ENCODE measurements around the gene FAM177B. TPM values are rescaled to one million over a fixed set of nuclear protein-coding genes. Genes with fewer than 3 reads are reported as not detected.
"Not testable (repeated sequence)": the region's sequence is repeated elsewhere in the genome, so short reads cannot be mapped to it uniquely, and the experiment has no call there.

FAM177B gene
- total RNA-seq, 2 donors from 2014 or later, result 0.50 TPM; not detected in 1

- Mint-ChIP-seq H3K4me3 (peak overlapping the region; percentile 100), H3K4me1 (peaks cover 37% of the 10 kb centered on the region), H3K36me3 (ENCODE audit: low read depth) (peaks cover 5% of the 10 kb centered on the region), H3K27me3 (no peaks in the 10 kb centered on the region), H3K27ac (peak overlapping the region; percentile 100)
- DNase-seq, result peak; percentile 79 to 88 (median 85)
- H3K9me3 ChIP-seq (ENCODE audit: control insufficient read depth, low read length, poor library complexity, severe bottlenecking), result no peaks in the 10 kb centered on the region
- ATAC-seq, result peak; percentile 74
Observed at GRCh38 chr1:222713091-222713961, 23.7 kb upstream of the FAM177B start.

GRCh38 chr1:222716393-222716792 is 20.6 kb upstream of the FAM177B start:
- no peak overlapping the region for H3K4me3 Mint-ChIP-seq
- DNase-seq (no peak), ATAC-seq (no peak)
- H3K27ac Mint-ChIP-seq, result peak overlapping the region; percentile 47
- H3K27me3 Mint-ChIP-seq, result no peaks in the 10 kb centered on the region
- peaks cover 8% of the 10 kb centered on the region for H3K36me3 Mint-ChIP-seq (ENCODE audit: low read depth)
- no peaks in the 10 kb centered on the region for H3K9me3 ChIP-seq (ENCODE audit: control insufficient read depth, low read length, poor library complexity, severe bottlenecking)
- peaks cover 28% of the 10 kb centered on the region for H3K4me1 Mint-ChIP-seq

- H3K9me3 ChIP-seq (ENCODE audit: control insufficient read depth, low read length, poor library complexity, severe bottlenecking), result no peaks in the 10 kb centered on the region
- Mint-ChIP-seq H3K27me3 (no peaks in the 10 kb centered on the region), H3K4me3 (no peak overlapping the region), H3K36me3 (ENCODE audit: low read depth) (peaks cover 9% of the 10 kb centered on the region), H3K27ac (peak overlapping the region; percentile 32), H3K4me1 (peaks cover 7% of the 10 kb centered on the region)
- ATAC-seq (no peak), DNase-seq (no peak)
Observed at GRCh38 chr1:222728746-222729145, 8.3 kb upstream of the FAM177B start.

GRCh38 chr1:222730866-222731265 is 6.1 kb upstream of the FAM177B start:
- no peak overlapping the region for H3K4me3 Mint-ChIP-seq
- DNase-seq (no peak), ATAC-seq (no peak)
- H3K9me3 ChIP-seq (ENCODE audit: control insufficient read depth, low read length, poor library complexity, severe bottlenecking), result no peaks in the 10 kb centered on the region
- H3K36me3 Mint-ChIP-seq (ENCODE audit: low read depth), result peaks cover 7% of the 10 kb centered on the region
- H3K27me3 Mint-ChIP-seq, result no peaks in the 10 kb centered on the region
- no peak overlapping the region for H3K27ac Mint-ChIP-seq
- peaks cover 7% of the 10 kb centered on the region for H3K4me1 Mint-ChIP-seq

DNA sequence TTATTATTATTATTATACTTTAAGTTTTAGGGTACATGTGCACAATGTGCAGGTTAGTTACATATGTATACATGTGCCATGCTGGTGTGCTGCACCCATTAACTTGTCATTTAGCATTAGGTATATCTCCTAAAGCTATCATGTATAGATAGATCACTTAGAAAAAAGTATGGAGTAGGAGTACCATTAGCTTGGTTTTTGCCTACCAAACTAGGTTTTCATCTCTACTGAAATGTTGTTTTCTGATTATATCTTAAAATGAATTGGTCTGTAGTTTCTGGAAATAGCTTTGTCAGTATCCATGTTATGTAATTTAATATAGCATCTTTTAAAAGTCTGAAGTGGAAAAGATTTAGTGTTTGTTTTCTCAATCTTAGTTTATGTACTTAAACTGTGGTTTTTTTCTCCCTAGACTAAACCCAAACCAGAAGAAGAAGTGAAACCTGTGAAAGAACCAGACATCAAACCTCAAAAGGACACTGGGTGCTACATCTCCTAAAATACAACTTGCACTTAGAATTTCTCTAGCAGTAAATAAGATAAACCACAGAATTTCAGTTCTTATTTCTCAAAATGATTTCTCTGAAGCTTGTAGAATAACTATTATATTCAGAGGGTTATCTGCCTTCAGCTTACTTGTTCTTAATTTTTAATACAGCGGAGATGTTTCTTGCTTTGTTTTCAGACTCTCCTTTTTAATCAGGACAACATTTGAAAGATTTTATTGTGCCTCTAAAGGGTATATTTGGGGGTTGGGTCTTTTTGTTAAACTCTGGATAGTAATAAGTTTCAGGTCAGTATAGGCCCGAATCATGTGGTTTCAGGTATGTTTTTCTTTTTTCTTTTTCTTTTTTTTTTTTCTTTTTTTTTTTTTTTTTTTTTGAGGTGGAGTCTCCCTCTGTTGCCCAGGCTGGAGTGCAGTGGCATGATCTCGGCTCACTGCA is 4.5 kb upstream of the FAM177B start:
- no peak overlapping the region for H3K4me3 Mint-ChIP-seq
- peaks cover 7% of the 10 kb centered on the region for H3K4me1 Mint-ChIP-seq
- H3K27me3 Mint-ChIP-seq, result no peaks in the 10 kb centered on the region
- peaks cover 5% of the 10 kb centered on the region for H3K36me3 Mint-ChIP-seq (ENCODE audit: low read depth)
- no peaks in the 10 kb centered on the region for H3K9me3 ChIP-seq (ENCODE audit: control insufficient read depth, low read length, poor library complexity, severe bottlenecking)
- ATAC-seq (peak; percentile 39), DNase-seq (no peak)
- no peak overlapping the region for H3K27ac Mint-ChIP-seq

DNA sequence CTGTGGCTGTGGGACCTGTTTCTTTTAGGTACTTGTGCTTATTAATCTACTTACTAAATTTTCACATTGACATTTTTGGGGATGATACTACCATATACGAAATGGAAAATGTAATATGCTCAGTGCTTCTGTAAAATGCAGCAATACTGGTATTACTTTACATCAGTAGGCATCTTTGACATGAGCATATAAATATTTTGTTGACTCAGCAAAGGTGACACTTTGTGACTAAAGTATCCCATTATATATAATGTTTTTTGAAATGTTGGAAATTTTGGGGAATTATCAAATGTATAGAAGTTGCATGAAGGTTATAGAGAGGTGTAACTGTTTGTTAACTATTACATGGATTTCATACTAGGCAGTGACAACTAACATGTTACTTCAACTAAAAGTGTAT is 2.3 kb upstream of the FAM177B start:
- no peak for DNase-seq
- peaks cover 4% of the 10 kb centered on the region for H3K36me3 Mint-ChIP-seq (ENCODE audit: low read depth)
- H3K4me3 Mint-ChIP-seq, result peak overlapping the region; percentile 15
- H3K9me3 ChIP-seq (ENCODE audit: control insufficient read depth, low read length, poor library complexity, severe bottlenecking), result no peaks in the 10 kb centered on the region
- H3K27me3 Mint-ChIP-seq, result no peaks in the 10 kb centered on the region
- peaks cover 4% of the 10 kb centered on the region for H3K4me1 Mint-ChIP-seq
- no peak for ATAC-seq
- no peak overlapping the region for H3K27ac Mint-ChIP-seq

DNA sequence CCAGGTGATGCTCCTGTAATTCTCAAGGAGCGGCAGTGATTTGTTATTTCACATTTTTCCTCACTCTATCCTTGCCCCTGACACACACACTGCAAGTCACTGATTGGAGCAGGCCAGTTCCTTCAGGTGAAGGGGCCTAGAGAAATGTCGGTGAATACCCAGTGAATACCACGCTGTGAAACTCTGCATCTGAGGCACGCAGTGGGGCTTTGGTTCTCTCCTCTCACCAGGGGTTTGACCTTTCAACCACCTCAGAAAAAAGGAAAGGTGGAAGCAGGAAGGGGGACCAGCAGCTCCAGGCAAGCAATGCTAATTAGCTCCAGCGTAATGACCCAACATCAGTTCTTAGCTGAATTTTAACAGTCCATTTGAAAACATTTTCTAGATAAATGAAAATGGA is 532 bp upstream of the FAM177B start:
- H3K27me3 Mint-ChIP-seq, result no peaks in the 10 kb centered on the region
- DNase-seq (no peak), ATAC-seq (no peak)
- H3K4me1 Mint-ChIP-seq, result peaks cover 3% of the 10 kb centered on the region
- no peaks in the 10 kb centered on the region for H3K9me3 ChIP-seq (ENCODE audit: control insufficient read depth, low read length, poor library complexity, severe bottlenecking)
- no peak overlapping the region for H3K27ac Mint-ChIP-seq
- no peaks in the 10 kb centered on the region for H3K36me3 Mint-ChIP-seq (ENCODE audit: low read depth)
- no peak overlapping the region for H3K4me3 Mint-ChIP-seq

GRCh38 chr1:222739465-222739864 is 2.5 kb downstream of the FAM177B start:
- Mint-ChIP-seq H3K27me3 (no peaks in the 10 kb centered on the region), H3K36me3 (ENCODE audit: low read depth) (no peaks in the 10 kb centered on the region), H3K4me1 (peaks cover 3% of the 10 kb centered on the region), H3K27ac (no peak overlapping the region), H3K4me3 (no peak overlapping the region)
- H3K9me3 ChIP-seq (ENCODE audit: control insufficient read depth, low read length, poor library complexity, severe bottlenecking), result no peaks in the 10 kb centered on the region
- ATAC-seq (no peak), DNase-seq (no peak)

DNA sequence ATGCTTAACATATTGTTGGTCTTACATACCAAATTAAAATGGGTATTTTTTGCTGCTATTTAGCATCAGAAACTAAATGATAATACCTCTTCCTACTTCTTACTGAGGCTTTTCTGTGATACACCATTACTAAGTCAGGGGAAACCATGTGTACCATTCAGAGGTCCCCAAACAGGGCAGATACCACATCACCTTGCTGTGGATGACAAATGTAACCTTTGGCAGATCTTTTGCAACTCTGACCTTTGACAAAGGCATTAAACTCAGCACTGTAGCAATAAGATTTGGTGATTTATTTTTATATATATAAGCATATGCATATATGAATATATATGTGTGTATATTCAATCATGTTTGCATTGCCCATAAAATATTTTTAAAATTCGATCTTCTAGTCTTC is 2.9 kb downstream of the FAM177B start:
- Mint-ChIP-seq H3K4me3 (no peak overlapping the region), H3K4me1 (peaks cover 3% of the 10 kb centered on the region), H3K27ac (peak overlapping the region; percentile 11), H3K27me3 (no peaks in the 10 kb centered on the region), H3K36me3 (ENCODE audit: low read depth) (no peaks in the 10 kb centered on the region)
- ATAC-seq (no peak), DNase-seq (no peak)
- H3K9me3 ChIP-seq (ENCODE audit: control insufficient read depth, low read length, poor library complexity, severe bottlenecking), result no peaks in the 10 kb centered on the region

DNA sequence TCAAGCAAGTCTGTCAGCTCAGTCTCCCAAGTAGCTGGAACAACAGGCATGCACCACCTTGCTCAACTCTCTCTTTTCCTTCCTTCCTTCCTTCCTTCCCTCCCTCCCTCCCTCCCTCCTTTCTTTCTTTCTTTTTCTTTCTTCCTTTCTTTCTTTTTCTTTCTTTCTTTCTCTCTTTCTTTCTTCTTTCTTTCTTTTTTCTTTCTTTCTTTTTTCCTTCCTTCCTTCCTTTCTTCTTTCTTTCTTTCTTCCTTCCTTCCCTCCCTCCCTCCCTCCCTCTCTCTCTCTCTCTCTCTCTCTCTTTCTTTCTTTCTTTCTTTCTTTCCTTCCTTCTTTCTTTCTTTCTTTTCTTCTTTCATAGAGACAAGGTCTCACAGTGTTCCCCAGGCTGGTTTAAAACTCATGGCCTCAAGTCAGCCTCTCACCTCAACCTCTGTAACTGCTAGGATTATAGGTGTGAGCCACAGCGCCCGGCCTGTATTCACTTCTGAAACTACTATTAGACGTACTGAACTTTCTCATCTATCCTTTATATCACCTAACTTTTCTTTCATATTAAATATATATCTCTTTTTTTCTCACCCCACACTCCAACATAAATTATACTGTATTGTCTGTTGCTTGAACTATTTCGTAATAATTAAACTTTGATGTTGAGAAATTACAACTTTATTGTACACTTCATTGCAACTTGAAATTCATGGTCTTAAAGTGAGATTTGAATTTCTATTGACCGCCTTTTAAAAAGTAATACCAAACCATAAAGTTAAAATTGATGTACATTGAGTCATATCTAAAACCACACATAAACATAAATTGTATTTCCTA is 4.8 kb downstream of the FAM177B start:
- H3K9me3 ChIP-seq (ENCODE audit: control insufficient read depth, low read length, poor library complexity, severe bottlenecking); H3K36me3 Mint-ChIP-seq (ENCODE audit: low read depth); H3K4me1 Mint-ChIP-seq; DNase-seq; H3K27ac Mint-ChIP-seq; ATAC-seq; H3K27me3 Mint-ChIP-seq: not testable (repeated sequence)
- peak overlapping the region; percentile 41 for H3K4me3 Mint-ChIP-seq

- DNase-seq (no peak), ATAC-seq (no peak)
- Mint-ChIP-seq H3K27ac (no peak overlapping the region), H3K27me3 (peaks cover 41% of the 10 kb centered on the region), H3K4me3 (no peak overlapping the region), H3K4me1 (no peaks in the 10 kb centered on the region), H3K36me3 (ENCODE audit: low read depth) (peaks cover 5% of the 10 kb centered on the region)
- no peaks in the 10 kb centered on the region for H3K9me3 ChIP-seq (ENCODE audit: control insufficient read depth, low read length, poor library complexity, severe bottlenecking)
Observed at GRCh38 chr1:222749927-222750326, 12.9 kb downstream of the FAM177B start.

GRCh38 chr1:222750651-222751050 is 13.6 kb downstream of the FAM177B start:
- Mint-ChIP-seq H3K4me3 (no peak overlapping the region), H3K36me3 (ENCODE audit: low read depth) (peaks cover 5% of the 10 kb centered on the region), H3K27ac (no peak overlapping the region), H3K27me3 (peaks cover 44% of the 10 kb centered on the region), H3K4me1 (no peaks in the 10 kb centered on the region)
- ATAC-seq (no peak), DNase-seq (no peak)
- H3K9me3 ChIP-seq (ENCODE audit: control insufficient read depth, low read length, poor library complexity, severe bottlenecking), result no peaks in the 10 kb centered on the region

DNA sequence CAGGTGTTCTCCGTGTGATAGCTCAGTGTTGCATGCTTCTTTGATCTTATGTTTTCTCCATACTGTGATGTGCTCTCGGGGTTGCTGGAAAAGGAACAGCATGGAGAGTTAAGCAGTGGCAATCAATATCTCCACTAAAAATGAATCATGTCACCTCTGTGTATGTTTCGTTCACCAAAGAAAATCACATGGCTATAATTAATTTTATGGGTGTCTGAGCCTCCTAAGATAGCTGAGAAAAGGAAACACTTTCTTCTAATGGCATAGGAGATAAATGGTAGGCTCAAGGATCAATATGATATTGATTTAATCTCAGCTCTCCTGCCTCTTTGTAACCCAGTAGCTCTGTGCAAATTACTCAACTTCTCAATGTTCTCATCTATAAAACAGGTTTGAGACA is 14.3 kb downstream of the FAM177B start:
- H3K27me3 Mint-ChIP-seq, result peaks cover 46% of the 10 kb centered on the region
- no peaks in the 10 kb centered on the region for H3K4me1 Mint-ChIP-seq
- H3K9me3 ChIP-seq (ENCODE audit: control insufficient read depth, low read length, poor library complexity, severe bottlenecking), result no peaks in the 10 kb centered on the region
- DNase-seq (no peak), ATAC-seq (no peak)
- H3K36me3 Mint-ChIP-seq (ENCODE audit: low read depth), result peaks cover 5% of the 10 kb centered on the region
- no peak overlapping the region for H3K27ac Mint-ChIP-seq
- no peak overlapping the region for H3K4me3 Mint-ChIP-seq

All from T-helper 17 cell (primary cell).